ENCODE measurements around the gene CCDC121. TPM values are rescaled to one million over a fixed set of nuclear protein-coding genes. Genes with fewer than 3 reads are reported as not detected.
"Not testable (repeated sequence)": the region's sequence is repeated elsewhere in the genome, so short reads cannot be mapped to it uniquely, and the experiment has no call there.

Gene CCDC121
- total and polyA plus RNA-seq, 4 experiments from 2014 or later: 0.79 to 2.2 (median 1.2) TPM

DNA sequence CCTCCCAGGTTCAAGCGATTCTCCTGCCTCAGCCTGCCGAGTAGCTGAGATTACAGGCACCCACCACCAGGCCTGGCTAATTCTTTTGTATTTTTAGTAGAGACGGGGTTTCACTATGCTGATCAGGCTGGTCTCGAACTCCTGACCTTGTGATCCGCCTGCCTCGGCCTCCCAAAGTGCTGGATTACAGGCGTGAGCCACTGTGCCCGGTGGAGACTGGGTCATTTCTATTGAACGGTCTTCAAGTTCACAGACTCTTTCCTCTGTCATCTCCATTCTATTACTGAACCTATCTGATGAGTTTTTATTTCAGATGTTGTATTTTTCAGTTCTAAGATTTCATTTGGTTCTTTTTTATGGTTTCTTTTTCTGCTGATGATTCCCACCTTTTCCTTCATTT, 33.4 kb downstream of the CCDC121 start:
- H3K27me3 Mint-ChIP-seq; H3K9me3 ChIP-seq (ENCODE audit: control insufficient read depth in 1 of 2, low read length in 2 of 2); H3K27ac ChIP-seq (ENCODE audit: low read depth, low read length); CTCF ChIA-PET (ENCODE audit: partially characterized antibody); H3K4me3 ChIP-seq (ENCODE audit: low read length in 2 of 2); POLR2A ChIA-PET (ENCODE audit: partially characterized antibody); H3K27me3 ChIP-seq (ENCODE audit: insufficient read depth, low read length); DNase-seq; intact Hi-C loops (cut with micrococcal nuclease): not testable (repeated sequence)
- peaks cover 24% of the 10 kb centered on the region for H3K4me1 ChIP-seq (ENCODE audit: insufficient read depth, low read length)
- Mint-ChIP-seq H3K4me1 (peaks cover 24 to 50% (median 37%) of the 10 kb centered on the region in 4 donors), H3K27ac (peak overlapping the region in 2 of 7 donors; percentile 27 to 41), H3K9me3 (peaks cover 0 to 42% (median 24%) of the 10 kb centered on the region in 8 donors), H3K4me3 (peak overlapping the region in 1 of 8 donors; percentile 43), H3K36me3 (peaks cover 56 to 63% of the 10 kb centered on the region in 2 donors)
- peaks cover 13% of the 10 kb centered on the region for H3K36me3 ChIP-seq (ENCODE audit: insufficient read depth, low read length)

DNA sequence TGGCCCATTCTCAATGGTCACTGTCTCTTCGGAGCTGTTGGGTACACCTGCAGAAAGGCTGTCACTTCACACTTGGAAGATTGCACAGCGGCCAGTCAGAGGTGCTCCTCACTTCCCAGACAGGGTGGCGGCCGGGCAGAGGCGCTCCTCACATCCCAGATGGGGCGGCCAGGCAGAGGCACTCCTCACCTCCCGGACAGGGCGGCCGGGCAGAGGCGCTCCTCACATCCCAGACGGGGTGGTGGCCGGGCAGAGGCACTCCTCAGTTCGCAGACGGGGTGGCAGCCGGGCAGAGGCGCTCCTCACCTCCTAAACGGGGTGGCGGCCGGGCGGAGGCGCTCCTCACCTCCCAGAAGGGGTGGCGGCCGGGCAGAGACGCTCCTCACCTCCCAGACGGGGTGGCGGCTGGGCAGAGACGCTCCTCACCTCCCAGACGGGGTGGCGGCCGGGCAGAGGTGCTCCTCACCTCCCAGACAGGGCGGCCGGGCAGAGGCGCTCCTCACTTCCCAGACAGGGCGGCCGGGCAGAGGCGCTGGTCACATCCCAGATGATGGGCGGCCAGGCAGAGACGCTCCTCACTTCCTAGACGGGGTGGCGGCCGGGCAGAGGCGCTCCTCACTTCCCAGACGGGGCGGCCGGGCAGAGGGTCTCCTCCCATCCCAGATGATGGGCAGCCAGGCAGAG, 34.6 kb downstream of the CCDC121 start:
- H3K9me3 ChIP-seq (ENCODE audit: control insufficient read depth in 1 of 2, low read length in 2 of 2); H3K27me3 Mint-ChIP-seq; H3K27me3 ChIP-seq (ENCODE audit: insufficient read depth, low read length); H3K36me3 ChIP-seq (ENCODE audit: insufficient read depth, low read length); H3K4me3 ChIP-seq (ENCODE audit: low read length in 2 of 2); H3K27ac ChIP-seq (ENCODE audit: low read depth, low read length); H3K4me3 Mint-ChIP-seq; CTCF ChIA-PET (ENCODE audit: partially characterized antibody); intact Hi-C loops (cut with micrococcal nuclease); DNase-seq: not testable (repeated sequence)
- peaks cover 19% of the 10 kb centered on the region for H3K4me1 ChIP-seq (ENCODE audit: insufficient read depth, low read length)
- peaks cover 22 to 47% (median 37%) of the 10 kb centered on the region in 4 donors for H3K4me1 Mint-ChIP-seq
- peak overlapping the region in 1 of 7 donors; percentile 22 for H3K27ac Mint-ChIP-seq
- peaks cover 55 to 62% of the 10 kb centered on the region in 2 donors for H3K36me3 Mint-ChIP-seq
- POLR2A ChIA-PET (ENCODE audit: partially characterized antibody): interaction anchor here (0.7 kb wide), 1 partner anchor 22 kb away, joined by 3 read pairs; no protein-coding TSS in a partner anchor
- H3K9me3 Mint-ChIP-seq: peaks cover 0 to 52% (median 33%) of the 10 kb centered on the region in 8 donors

- DNase-seq: no peak
- peaks cover 19 to 45% (median 34%) of the 10 kb centered on the region in 4 donors for H3K4me1 Mint-ChIP-seq
- H3K36me3 Mint-ChIP-seq: peaks cover 54 to 60% of the 10 kb centered on the region in 2 donors
- Histone ChIP-seq H3K9me3 (ENCODE audit: control insufficient read depth in 1 of 2, low read length in 2 of 2) (no peaks in the 10 kb centered on the region), H3K4me3 (ENCODE audit: low read length in 2 of 2) (no peak overlapping the region), H3K27ac (ENCODE audit: low read depth, low read length) (no peak overlapping the region), H3K4me1 (ENCODE audit: insufficient read depth, low read length) (peaks cover 14% of the 10 kb centered on the region), H3K36me3 (ENCODE audit: insufficient read depth, low read length) (no peaks in the 10 kb centered on the region), H3K27me3 (ENCODE audit: insufficient read depth, low read length) (no peaks in the 10 kb centered on the region)
- intact Hi-C loops (cut with micrococcal nuclease): no loop called here
- CTCF ChIA-PET (ENCODE audit: partially characterized antibody): no interaction called here
- no peaks in the 10 kb centered on the region for H3K27me3 Mint-ChIP-seq
- POLR2A ChIA-PET (ENCODE audit: partially characterized antibody): interaction anchor here (1.5 kb wide), 1 partner anchor 70 kb away, joined by 5 read pairs; the partner anchor contains the start of genes SLC4A1AP and SUPT7L
- peak overlapping the region in 1 of 7 donors; percentile 6 for H3K27ac Mint-ChIP-seq
- H3K9me3 Mint-ChIP-seq: peaks cover 0 to 52% (median 33%) of the 10 kb centered on the region in 8 donors
- H3K4me3 Mint-ChIP-seq: peak overlapping the region in 1 of 8 donors; percentile 26
Observed at GRCh38 chr2:27593240-27593639, 35.6 kb downstream of the CCDC121 start.

DNA sequence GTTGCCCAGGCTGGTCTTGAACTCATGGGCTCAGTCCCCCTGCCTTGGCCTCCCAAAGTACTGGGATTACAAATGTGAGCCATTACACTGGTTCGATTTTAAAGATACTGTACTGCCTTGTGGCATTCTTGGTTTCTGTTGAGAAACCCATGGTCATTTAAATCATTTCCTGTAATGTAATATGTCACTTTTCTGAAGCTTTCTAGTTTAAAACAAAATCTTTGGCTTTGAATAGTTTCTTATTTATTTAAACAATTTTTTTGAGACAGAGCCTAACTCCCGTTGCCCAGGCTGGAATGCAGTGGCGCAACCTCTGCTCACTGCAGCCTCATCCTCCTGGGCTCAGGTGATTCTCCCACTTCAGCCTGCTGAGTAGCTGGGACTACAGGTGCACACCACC, 37.1 kb downstream of the CCDC121 start:
- CTCF ChIA-PET (ENCODE audit: partially characterized antibody): no interaction called here
- Histone ChIP-seq H3K27ac (ENCODE audit: low read depth, low read length) (no peak overlapping the region), H3K4me1 (ENCODE audit: insufficient read depth, low read length) (peaks cover 12% of the 10 kb centered on the region), H3K4me3 (ENCODE audit: low read length in 2 of 2) (no peak overlapping the region), H3K36me3 (ENCODE audit: insufficient read depth, low read length) (no peaks in the 10 kb centered on the region), H3K27me3 (ENCODE audit: insufficient read depth, low read length) (no peaks in the 10 kb centered on the region), H3K9me3 (ENCODE audit: control insufficient read depth in 1 of 2, low read length in 2 of 2) (no peaks in the 10 kb centered on the region)
- no peak for DNase-seq
- H3K36me3 Mint-ChIP-seq: peaks cover 55 to 57% of the 10 kb centered on the region in 2 donors
- H3K27me3 Mint-ChIP-seq: no peaks in the 10 kb centered on the region
- no peak overlapping the region for H3K27ac Mint-ChIP-seq
- POLR2A ChIA-PET (ENCODE audit: partially characterized antibody): interaction anchor here (0.7 to 1.5 kb wide), 2 partner anchors 9 to 72 kb away, joined by 3 to 5 read pairs; partner anchors contain the start of genes SLC4A1AP, SUPT7L and ZNF512
- peaks cover 18 to 44% (median 33%) of the 10 kb centered on the region in 4 donors for H3K4me1 Mint-ChIP-seq
- H3K9me3 Mint-ChIP-seq: peaks cover 0 to 52% (median 33%) of the 10 kb centered on the region in 8 donors
- intact Hi-C loops (cut with micrococcal nuclease): no loop called here
- no peak overlapping the region for H3K4me3 Mint-ChIP-seq

- H3K36me3 Mint-ChIP-seq: peaks cover 41 to 42% of the 10 kb centered on the region in 2 donors
- H3K27me3 ChIP-seq (ENCODE audit: insufficient read depth, low read length): no peaks in the 10 kb centered on the region
- peak overlapping the region in 2 of 7 donors; percentile 10 to 47 for H3K27ac Mint-ChIP-seq
- no peaks in the 10 kb centered on the region for H3K27me3 Mint-ChIP-seq
- POLR2A ChIA-PET (ENCODE audit: partially characterized antibody): no interaction called here
- H3K4me1 ChIP-seq (ENCODE audit: insufficient read depth, low read length): peaks cover 42% of the 10 kb centered on the region
- no peak overlapping the region for H3K27ac ChIP-seq (ENCODE audit: low read depth, low read length)
- intact Hi-C loops (cut with micrococcal nuclease): no loop called here
- no peaks in the 10 kb centered on the region for H3K9me3 ChIP-seq (ENCODE audit: control insufficient read depth in 1 of 2, low read length in 2 of 2)
- peak overlapping the region in 3 of 8 donors; percentile 49 to 58 (median 53) for H3K4me3 Mint-ChIP-seq
- peaks cover 0 to 26% (median 19%) of the 10 kb centered on the region in 8 donors for H3K9me3 Mint-ChIP-seq
- H3K36me3 ChIP-seq (ENCODE audit: insufficient read depth, low read length): no peaks in the 10 kb centered on the region
- peaks cover 37 to 66% (median 52%) of the 10 kb centered on the region in 4 donors for H3K4me1 Mint-ChIP-seq
- CTCF ChIA-PET (ENCODE audit: partially characterized antibody): no interaction called here
- no peak overlapping the region for H3K4me3 ChIP-seq (ENCODE audit: low read length in 2 of 2)
- DNase-seq: no peak
Observed at GRCh38 chr2:27588308-27588707, 40.5 kb downstream of the CCDC121 start.

DNA sequence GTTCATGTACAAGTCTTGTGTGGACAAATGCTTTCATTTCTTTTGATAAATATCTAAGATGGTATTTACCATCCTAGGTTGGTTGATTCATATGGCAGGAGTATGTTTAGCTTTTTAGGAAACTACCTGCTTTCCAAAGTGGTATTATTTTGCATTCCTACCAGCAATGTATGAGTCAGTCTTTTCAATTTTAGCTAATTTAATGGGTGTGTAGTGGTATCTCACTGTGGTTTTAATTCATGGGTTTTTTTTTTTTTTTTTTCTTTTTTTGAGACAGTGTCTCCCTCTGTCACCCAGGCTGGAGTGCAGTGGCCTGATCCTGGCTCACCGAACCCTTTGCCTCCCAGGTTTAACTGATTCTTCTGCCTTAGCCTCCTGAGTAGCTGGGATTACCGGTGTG, 41.8 kb downstream of the CCDC121 start:
- no peaks in the 10 kb centered on the region for H3K36me3 ChIP-seq (ENCODE audit: insufficient read depth, low read length)
- H3K4me1 ChIP-seq (ENCODE audit: insufficient read depth, low read length): peaks cover 50% of the 10 kb centered on the region
- intact Hi-C loops (cut with micrococcal nuclease): no loop called here
- H3K4me1 Mint-ChIP-seq: peaks cover 44 to 72% (median 59%) of the 10 kb centered on the region in 4 donors
- POLR2A ChIA-PET (ENCODE audit: partially characterized antibody): no interaction called here
- no peaks in the 10 kb centered on the region for H3K9me3 ChIP-seq (ENCODE audit: control insufficient read depth in 1 of 2, low read length in 2 of 2)
- CTCF ChIA-PET (ENCODE audit: partially characterized antibody): interaction anchor here (0.6 kb wide), 1 partner anchor 471 kb away, joined by 3 read pairs; no protein-coding TSS in a partner anchor
- H3K4me3 ChIP-seq (ENCODE audit: low read length in 2 of 2): no peak overlapping the region
- no peaks in the 10 kb centered on the region for H3K27me3 ChIP-seq (ENCODE audit: insufficient read depth, low read length)
- H3K4me3 Mint-ChIP-seq: peak overlapping the region in 4 of 8 donors; percentile 41 to 78 (median 65)
- no peak overlapping the region for H3K27ac ChIP-seq (ENCODE audit: low read depth, low read length)
- H3K36me3 Mint-ChIP-seq: peaks cover 36 to 46% of the 10 kb centered on the region in 2 donors
- no peak for DNase-seq
- H3K27ac Mint-ChIP-seq: peak overlapping the region in 2 of 7 donors; percentile 35 to 69
- H3K27me3 Mint-ChIP-seq: no peaks in the 10 kb centered on the region
- peaks cover 0 to 21% (median 15%) of the 10 kb centered on the region in 8 donors for H3K9me3 Mint-ChIP-seq

DNA sequence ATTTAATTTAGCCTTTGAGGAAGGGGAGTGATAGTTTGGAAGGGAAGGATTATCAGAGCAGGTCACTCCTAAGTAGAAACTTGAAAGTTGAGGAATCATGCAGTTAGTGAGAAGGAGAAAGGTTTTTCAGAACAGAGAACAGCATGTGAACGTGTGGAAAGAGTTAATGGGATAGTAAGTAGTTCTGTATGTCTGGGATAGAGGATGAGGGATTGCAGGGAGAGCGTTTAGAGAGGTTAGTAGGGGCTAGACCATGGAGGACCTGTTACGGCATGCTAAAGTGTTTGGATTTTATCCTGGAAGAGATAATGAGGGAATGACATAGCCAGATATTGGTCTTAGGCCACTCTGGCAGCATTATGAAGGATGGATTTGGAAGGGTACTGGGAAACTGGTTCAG, 44.2 kb downstream of the CCDC121 start:
- H3K27ac ChIP-seq (ENCODE audit: low read depth, low read length): no peak overlapping the region
- peak overlapping the region; percentile 90 to 100 (median 95) for H3K4me3 Mint-ChIP-seq
- intact Hi-C loops (cut with micrococcal nuclease): no loop called here
- peak overlapping the region; percentile 1 to 95 (median 74) for H3K27ac Mint-ChIP-seq
- H3K36me3 ChIP-seq (ENCODE audit: insufficient read depth, low read length): no peaks in the 10 kb centered on the region
- H3K4me1 Mint-ChIP-seq: peaks cover 41 to 79% (median 52%) of the 10 kb centered on the region in 4 donors
- H3K4me1 ChIP-seq (ENCODE audit: insufficient read depth, low read length): peaks cover 50% of the 10 kb centered on the region
- POLR2A ChIA-PET (ENCODE audit: partially characterized antibody): interaction anchor here (1.0 kb wide), 2 partner anchors 19 to 44 kb away, joined by 3 read pairs; partner anchors contain the start of genes CCDC121 and GPN1
- peaks cover 24 to 32% of the 10 kb centered on the region in 2 donors for H3K36me3 Mint-ChIP-seq
- no peak overlapping the region for H3K4me3 ChIP-seq (ENCODE audit: low read length in 2 of 2)
- H3K9me3 ChIP-seq (ENCODE audit: control insufficient read depth in 1 of 2, low read length in 2 of 2): no peaks in the 10 kb centered on the region
- no peak for DNase-seq
- H3K27me3 ChIP-seq (ENCODE audit: insufficient read depth, low read length): no peaks in the 10 kb centered on the region
- no peaks in the 10 kb centered on the region for H3K27me3 Mint-ChIP-seq
- H3K9me3 Mint-ChIP-seq: peaks cover 0 to 4% (median 2%) of the 10 kb centered on the region in 8 donors
- CTCF ChIA-PET (ENCODE audit: partially characterized antibody): interaction anchor here (1.5 kb wide), 1 partner anchor 99 kb away, joined by 6 read pairs; no protein-coding TSS in a partner anchor

Data from CD4-positive, alpha-beta memory T cell (primary cell).